Fibroblast of pulmonary artery (primary cell): ENCODE measurements around the gene GATA3.
A peak's percentile ranks its signal among the peaks of the same experiment; 100 is the strongest.

Experiments
- DNase-seq: peaks from one replicate; pipeline ENCODE4 v3.0.0-alpha.2; 2010; ENCODE audit warnings: low read depth
- H3K4me3 ChIP-seq: replicated peaks from 2 replicates; pipeline ENCODE4 v1.5.1; 2011; ENCODE audit warnings: low read depth, mild to moderate bottlenecking, control low read depth, low read length, moderate library complexity
- CTCF ChIP-seq: IDR thresholded peaks from 2 replicates; pipeline ENCODE4 v1.5.1; 2011; ENCODE audit warnings: mild to moderate bottlenecking, control low read depth, low read length, inconsistent platforms; ENCODE audit errors: missing control alignments

GATA3 gene

GRCh38 chr10:8052956-8053445, 1.5 kb upstream of the GATA3 start:
- no peak for DNase-seq
- no peak for TF ChIP-seq CTCF
- no peak overlapping the region for H3K4me3 ChIP-seq

GRCh38 chr10:8053446-8054243, 843 bp upstream of the GATA3 start:
- peak; percentile 80 for TF ChIP-seq CTCF
- peak overlapping the region; percentile 62 for H3K4me3 ChIP-seq
- DNase-seq, result peak; percentile 88

- no peak for TF ChIP-seq CTCF
- DNase-seq, result peak; percentile 50
- H3K4me3 ChIP-seq, result peak overlapping the region; percentile 62
Observed at GRCh38 chr10:8054244-8054493, 319 bp upstream of the GATA3 start.

- H3K4me3 ChIP-seq, result peak overlapping the region; percentile 53
- TF ChIP-seq CTCF, result no peak
- DNase-seq, result no peak
Observed at GRCh38 chr10:8055420-8056349, 1.2 kb downstream of the GATA3 start.

- DNase-seq, result no peak
- H3K4me3 ChIP-seq, result peak overlapping the region; percentile 53
- TF ChIP-seq CTCF, result no peak
Observed at GRCh38 chr10:8056378-8056777, 1.9 kb downstream of the GATA3 start.

- DNase-seq, result no peak
- peak overlapping the region; percentile 53 for H3K4me3 ChIP-seq
Observed at GRCh38 chr10:8056871-8057331, 2.4 kb downstream of the GATA3 start.

More at GRCh38 chr10:8056871-8057331, 2.4 kb downstream of the GATA3 start:
- TF ChIP-seq CTCF, result no peak
